NCI-H2107 (cell line): ENCODE results near the gene SEC62.

ENCODE experiments used
- DNase-seq: peaks from one replicate; lab custom pipeline; 2025; lab: John Stamatoyannopoulos, UW

SEC62 gene

GRCh38 chr3:169966951-169967915 lies 626 bp downstream of the SEC62 start:
- peak; percentile 85 for DNase-seq

- no peak for DNase-seq
These were observed 1.7 kb downstream of the SEC62 start for GRCh38 chr3:169968224-169968885.

DNA sequence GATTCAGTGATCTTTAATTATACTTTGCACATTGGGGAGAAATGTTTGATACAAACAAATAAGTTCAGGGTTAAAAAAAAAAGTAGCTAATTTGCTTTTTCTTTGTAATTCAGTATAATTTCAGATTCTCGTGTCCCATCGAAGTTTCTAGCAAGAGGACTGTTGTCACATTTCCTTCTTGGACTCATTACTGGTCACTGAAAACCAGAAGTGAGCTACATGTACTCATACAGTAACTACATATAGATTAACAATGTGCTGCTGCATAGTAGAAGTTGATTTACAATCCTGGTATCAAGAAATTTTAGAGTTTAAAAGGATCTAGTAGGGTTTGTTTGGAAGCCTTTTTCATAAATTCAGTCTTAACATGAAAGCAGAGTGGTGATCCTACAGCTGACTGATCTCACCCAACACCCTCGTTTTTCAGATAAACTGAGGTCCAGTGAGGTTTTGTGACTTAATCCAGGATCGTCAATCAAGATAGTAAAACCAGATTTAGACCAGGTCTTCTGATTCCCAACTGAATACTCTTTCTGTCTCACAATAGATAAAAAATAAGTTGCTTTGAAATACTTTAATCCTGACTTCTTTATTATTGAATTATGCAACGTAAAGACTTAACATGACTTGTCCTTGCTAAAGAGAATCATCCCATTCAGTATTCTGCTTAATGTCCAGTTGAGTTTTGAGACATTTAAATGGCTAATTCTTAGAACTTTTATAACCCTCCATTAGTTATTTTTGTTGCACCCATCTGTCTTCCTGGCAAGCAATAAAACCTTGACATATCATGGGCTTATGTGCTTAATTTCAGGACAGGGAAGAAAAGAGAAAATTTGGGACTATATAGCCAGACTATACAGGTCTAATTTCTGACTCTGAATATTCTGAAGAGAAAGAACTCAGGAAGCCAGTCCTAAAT lies 2.8 kb downstream of the SEC62 start:
- DNase-seq, result no peak

DNA sequence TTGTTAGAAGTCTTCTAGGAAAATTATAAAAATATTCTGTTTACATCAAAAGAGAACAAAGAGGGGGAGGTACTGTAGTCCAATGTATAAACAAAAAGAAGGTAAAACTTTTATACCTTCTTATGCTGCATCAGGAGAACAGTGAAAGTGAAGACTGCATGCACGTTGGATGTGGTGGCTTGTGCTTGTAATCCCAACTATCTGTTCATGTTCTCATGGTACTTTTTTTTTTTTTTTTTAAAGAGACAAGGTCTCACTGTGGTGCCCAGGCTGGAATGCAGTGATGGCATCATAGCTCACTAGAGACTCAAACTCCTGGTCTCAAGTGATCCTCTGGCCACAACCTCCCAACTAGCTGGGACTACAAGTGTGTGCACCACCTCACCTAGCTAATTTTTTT lies 4.2 kb downstream of the SEC62 start:
- DNase-seq, result no peak

DNA sequence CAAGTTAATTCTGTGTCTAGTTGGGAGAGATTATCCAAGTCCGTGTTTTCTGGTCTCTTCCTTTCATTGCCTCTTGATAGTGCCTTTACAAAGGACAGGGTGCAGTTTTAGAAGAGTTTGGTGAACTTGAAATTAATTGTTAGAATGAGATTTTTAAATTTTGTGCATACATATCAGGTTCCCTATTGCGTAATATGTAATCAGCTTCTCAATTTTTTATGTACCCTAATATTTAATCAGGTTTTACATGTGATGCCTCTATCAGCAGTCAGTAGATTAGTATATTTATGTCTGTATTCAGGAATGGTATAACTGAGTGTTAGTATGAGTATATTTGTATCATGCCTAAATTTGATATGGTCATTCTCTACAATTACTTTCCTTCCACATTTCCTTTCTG lies 4.9 kb downstream of the SEC62 start:
- DNase-seq, result no peak

GRCh38 chr3:169980055-169980454 lies 13.4 kb downstream of the SEC62 start:
- no peak for DNase-seq

DNA sequence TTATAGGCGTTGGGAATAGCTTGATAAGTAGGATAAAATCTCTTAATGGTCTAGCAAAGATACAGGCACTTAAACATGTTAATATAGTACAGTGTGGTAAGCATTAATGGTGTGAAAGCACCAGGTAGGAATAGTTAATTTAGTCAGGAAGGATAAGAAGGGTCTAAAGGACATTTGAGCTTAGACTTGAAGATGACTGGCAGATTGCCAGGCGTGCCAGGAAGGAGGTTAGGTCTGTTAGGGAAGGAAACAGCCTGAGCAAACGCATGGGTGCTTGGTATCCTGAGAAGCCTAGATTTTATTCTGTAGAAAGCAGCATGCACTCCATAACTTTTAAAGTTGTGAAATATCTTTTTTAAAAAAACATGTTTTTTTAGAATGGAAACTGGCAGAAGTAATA lies 17.7 kb downstream of the SEC62 start:
- DNase-seq, result no peak

GRCh38 chr3:169990431-169990830 lies 23.8 kb downstream of the SEC62 start:
- DNase-seq, result no peak

- DNase-seq, result no peak
These were observed 25.5 kb downstream of the SEC62 start for GRCh38 chr3:169992156-169992555.

DNA sequence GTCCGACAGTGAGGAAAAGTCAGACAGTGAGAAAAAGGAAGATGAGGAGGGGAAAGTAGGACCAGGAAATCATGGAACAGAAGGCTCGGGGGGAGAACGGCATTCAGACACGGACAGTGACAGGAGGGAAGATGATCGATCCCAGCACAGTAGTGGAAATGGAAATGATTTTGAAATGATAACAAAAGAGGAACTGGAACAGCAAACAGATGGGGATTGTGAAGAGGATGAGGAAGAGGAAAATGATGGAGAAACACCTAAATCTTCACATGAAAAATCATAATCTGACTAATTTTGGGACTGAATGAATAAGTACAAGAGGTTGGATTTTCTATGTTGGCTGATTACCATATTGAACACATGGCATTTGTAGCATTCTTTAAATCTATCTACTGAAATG lies 26.2 kb downstream of the SEC62 start:
- no peak for DNase-seq

DNA sequence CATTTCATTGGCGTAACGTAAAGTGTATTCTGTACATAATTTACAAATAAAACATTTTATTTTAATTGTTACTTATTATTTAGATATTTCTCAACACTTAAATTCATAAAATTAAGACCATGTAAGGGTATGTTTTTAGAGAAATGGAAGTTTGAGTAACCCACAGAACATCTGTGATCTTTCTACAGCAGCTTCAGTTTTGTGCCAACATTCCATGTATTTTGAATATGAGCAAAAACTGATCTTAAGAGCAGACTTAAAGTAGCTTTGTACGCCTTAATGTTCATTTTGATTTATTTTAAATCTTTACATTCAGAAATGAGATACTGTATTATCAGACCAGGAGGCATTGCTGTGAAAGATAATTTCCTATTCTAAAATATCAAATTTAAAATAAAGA lies 27.2 kb downstream of the SEC62 start:
- DNase-seq, result no peak

DNA sequence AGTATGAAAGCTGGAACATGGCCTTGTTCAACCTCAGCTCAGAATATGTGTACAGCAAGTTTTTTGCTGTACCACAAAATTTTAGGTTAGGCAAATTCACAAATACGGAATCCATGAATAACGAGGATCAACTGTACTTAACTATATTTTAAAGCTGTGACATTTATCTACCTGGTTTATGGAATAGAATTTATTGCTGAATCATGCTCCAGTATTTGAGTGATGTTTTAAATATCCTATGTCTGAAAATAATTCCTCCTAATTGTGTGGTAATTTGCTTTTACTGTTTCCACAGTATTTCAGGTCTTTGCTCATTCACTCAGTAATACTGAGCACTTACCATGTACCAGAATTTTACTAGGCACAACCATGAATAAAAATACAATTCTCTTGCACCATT lies 29.5 kb downstream of the SEC62 start:
- DNase-seq, result no peak

GRCh38 chr3:169998668-169999131 lies 32.1 kb downstream of the SEC62 start:
- DNase-seq, result no peak

DNA sequence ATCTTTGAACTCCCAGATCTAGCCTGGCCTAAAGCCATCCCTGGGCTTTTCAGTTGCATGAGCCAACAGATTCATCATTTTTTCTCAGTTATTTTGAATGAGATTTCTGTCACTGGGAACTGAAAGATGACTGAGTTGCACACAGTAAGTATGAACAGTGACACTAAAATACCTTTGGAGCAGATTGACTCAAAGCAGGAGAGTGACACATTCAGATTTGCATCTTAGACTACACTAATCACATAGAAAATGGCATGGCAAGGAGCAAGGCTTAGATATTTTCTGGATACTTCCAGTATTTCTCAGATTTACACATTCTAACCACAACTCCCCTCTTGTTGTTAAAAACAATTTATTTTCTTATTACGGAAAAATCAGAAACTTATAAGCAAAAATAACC lies 32.8 kb downstream of the SEC62 start:
- DNase-seq, result no peak

GRCh38 chr3:170000051-170000450 lies 33.4 kb downstream of the SEC62 start:
- DNase-seq, result no peak

GRCh38 chr3:170002231-170002630 lies 35.6 kb downstream of the SEC62 start:
- no peak for DNase-seq

- no peak for DNase-seq
These were observed 36.3 kb downstream of the SEC62 start for GRCh38 chr3:170002879-170003278.

- no peak for DNase-seq
These were observed 37.3 kb downstream of the SEC62 start for GRCh38 chr3:170003881-170004356.

GRCh38 chr3:170007031-170007663 lies 40.5 kb downstream of the SEC62 start:
- no peak for DNase-seq

DNA sequence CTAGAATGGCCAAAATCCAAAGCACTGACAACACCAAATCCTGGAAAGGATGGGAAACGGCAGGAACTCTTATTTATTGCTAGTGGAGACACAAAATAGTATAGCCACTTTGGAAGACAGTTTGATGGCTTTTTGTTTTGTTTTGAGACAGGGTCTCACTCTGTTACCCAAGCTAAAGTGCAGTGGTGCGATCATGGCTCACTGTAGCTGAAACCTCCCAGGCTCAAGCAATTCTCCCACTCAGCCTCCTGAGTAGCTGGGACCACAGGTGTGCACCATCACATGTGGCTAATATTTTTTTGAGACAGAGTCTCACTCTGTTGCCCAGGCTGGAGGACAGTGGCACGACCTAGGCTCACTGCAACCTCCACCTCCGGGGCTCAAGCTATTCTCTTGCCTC lies 43.9 kb downstream of the SEC62 start:
- DNase-seq, result no peak

DNA sequence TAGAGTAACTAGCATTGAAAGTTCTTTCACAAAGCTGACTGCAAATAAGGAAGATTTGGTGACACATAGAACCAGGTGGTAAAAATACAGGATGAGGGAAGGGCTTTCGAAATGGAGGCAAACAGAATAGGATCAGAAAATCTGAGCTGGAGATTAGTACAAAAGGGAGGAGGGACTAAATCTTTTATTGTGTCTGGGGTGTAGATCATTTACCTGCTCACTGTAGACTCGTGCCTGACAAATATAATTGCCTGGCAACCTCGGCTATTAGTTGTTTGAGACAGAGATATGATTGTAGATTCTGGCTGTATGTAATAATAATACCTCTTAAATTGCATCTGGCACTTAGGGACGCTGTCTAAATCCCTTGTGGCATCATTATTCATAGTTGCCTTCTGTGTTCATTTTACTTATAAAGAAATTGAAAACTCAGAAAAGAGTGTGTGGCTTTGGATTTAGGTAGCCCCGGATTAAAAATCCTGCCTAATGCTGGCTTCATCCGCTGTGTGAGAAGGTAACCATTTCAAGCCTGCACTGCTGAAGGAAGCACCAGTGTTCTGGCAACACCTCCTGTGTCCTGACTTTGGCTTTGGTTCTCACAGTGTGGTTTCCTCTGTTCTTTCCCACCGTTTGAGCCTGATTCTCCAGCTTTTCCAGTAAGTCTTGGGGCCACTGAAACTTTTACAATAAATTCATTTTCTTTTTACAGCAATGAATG lies 46.2 kb downstream of the SEC62 start:
- peak; percentile 57 for DNase-seq
